NT2/D1 (cell line): ENCODE results near the gene SORL1.
"Not testable (repeated sequence)": the region's sequence is repeated elsewhere in the genome, so short reads cannot be mapped to it uniquely, and the experiment has no call there.

Source experiments
- DNase-seq: peaks from one replicate; pipeline ENCODE4 v3.0.0-alpha.2; 2011; ENCODE audit warnings: low read depth, low spot score
- H3K27me3 ChIP-seq: 2 replicates; pipeline ENCODE4 v1.6.0; 2011; ENCODE audit warnings: mild to moderate bottlenecking; ENCODE audit not compliant: insufficient read length, insufficient read depth
- H3K36me3 ChIP-seq: 2 replicates; pipeline ENCODE4 v1.6.1; 2011; ENCODE audit warnings: mild to moderate bottlenecking, low read length, mixed read lengths; ENCODE audit not compliant: insufficient read depth, insufficient read length
- H3K4me1 ChIP-seq: 2 replicates; pipeline ENCODE4 v1.5.1; 2011; ENCODE audit not compliant: insufficient read depth, insufficient read length
- H3K4me3 ChIP-seq: 2 replicates; pipeline ENCODE4 v1.5.1; 2011; ENCODE audit warnings: low read depth; ENCODE audit not compliant: insufficient read length
- H3K9ac ChIP-seq: 2 replicates; pipeline ENCODE4 v1.6.0; 2011; ENCODE audit warnings: low read depth; ENCODE audit not compliant: insufficient read length
- H3K9me3 ChIP-seq: 2 replicates; pipeline ENCODE4 v1.5.1; 2011; ENCODE audit warnings: mild to moderate bottlenecking, low read length; ENCODE audit not compliant: insufficient read depth
- SUZ12 ChIP-seq: IDR thresholded peaks from 2 replicates; pipeline ENCODE4 v1.6.1; 2011; ENCODE audit not compliant: insufficient read length, insufficient read depth; ENCODE audit errors: extremely low read depth
- YY1 ChIP-seq: IDR thresholded peaks from 2 replicates; pipeline ENCODE4 v1.6.1; 2011; ENCODE audit not compliant: insufficient read length, insufficient read depth
- ZNF274 ChIP-seq: IDR thresholded peaks from 2 replicates; pipeline ENCODE4 v1.6.1; 2011; ENCODE audit warnings: mild to moderate bottlenecking, low read depth, low read length

SORL1 gene

DNA sequence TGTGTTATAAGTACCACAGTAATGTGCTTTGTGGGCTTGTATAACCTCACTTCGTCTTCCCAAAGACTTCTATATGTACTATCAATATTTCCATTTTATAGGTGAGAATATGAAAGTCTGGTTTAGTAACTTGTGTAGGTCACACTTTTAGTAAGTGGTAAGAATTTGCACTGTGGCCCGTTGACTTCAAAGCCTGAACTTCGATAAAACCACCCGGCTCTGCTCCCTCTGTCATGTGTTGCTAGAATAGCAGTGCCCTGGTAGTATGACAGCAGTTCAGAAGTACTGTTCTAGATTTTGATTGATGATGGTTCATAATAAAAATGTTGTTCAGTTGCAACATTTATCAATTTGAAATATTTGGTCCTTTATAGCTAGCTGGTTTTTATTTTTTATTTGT lies 110.9 kb downstream of the SORL1 start:
- Histone ChIP-seq H3K9ac (no peak overlapping the region), H3K9me3 (no peaks in the 10 kb centered on the region), H3K36me3 (peaks cover 19% of the 10 kb centered on the region), H3K4me3 (no peak overlapping the region), H3K4me1 (no peaks in the 10 kb centered on the region), H3K27me3 (no peaks in the 10 kb centered on the region)
- TF ChIP-seq ZNF274, result no peak
- TF ChIP-seq SUZ12, result no peak
- no peak for TF ChIP-seq YY1
- no peak for DNase-seq

DNA sequence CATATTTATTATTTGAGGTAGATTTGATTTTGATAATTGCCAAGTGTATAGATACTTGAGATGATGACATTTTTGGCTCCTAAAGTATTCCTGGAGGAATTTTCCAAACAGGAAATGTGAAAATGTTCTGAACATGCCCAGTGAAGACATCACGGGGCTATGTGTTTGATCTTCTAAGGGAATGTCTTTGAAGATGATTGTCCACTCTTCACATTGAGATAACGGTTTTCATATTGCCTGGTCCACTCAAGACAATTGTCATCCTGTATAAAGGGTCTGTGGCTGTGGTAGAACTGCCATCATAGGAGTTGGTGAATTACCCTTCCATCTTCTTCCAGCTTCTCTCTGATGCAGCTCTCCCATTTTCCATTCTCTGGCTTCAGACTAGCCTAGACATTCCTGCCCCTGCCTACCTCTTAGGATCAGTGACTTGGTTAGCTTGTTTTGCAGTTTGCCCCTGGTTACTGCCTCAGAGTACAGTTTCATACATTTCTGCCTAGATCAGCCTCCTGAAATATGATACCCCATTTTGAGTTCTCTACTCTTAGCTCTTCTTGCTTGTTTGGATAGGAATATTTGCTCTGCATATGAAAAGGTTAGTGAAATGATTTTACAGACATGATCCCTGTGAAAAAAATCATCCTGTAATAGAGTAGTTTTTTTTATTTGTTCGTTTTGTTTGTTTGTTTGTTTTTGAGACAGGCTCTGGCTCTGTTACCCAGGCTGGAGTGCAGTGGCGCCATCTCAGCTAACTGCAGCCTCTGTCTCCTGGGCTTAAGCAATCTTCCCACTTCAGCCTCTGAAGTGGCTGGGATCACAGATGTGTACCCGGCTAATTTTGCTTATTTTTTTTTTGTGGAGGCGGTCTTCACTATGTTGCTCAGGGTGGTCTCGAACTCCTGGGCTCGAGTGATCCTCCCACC lies 112.0 kb downstream of the SORL1 start:
- TF ChIP-seq YY1 (no peak), ZNF274 (no peak), SUZ12 (no peak)
- no peak overlapping the region for H3K9ac ChIP-seq
- no peak overlapping the region for H3K4me3 ChIP-seq
- peaks cover 12% of the 10 kb centered on the region for H3K36me3 ChIP-seq
- no peaks in the 10 kb centered on the region for H3K27me3 ChIP-seq
- no peaks in the 10 kb centered on the region for H3K9me3 ChIP-seq
- no peaks in the 10 kb centered on the region for H3K4me1 ChIP-seq
- no peak for DNase-seq

GRCh38 chr11:121564948-121565684 lies 113.0 kb downstream of the SORL1 start:
- DNase-seq, result no peak
- Histone ChIP-seq H3K4me1 (no peaks in the 10 kb centered on the region), H3K27me3 (no peaks in the 10 kb centered on the region), H3K36me3 (peaks cover 7% of the 10 kb centered on the region), H3K4me3 (no peak overlapping the region), H3K9me3 (no peaks in the 10 kb centered on the region), H3K9ac (no peak overlapping the region)
- TF ChIP-seq ZNF274 (no peak), SUZ12 (no peak), YY1 (no peak)

- no peak overlapping the region for H3K9ac ChIP-seq
- H3K4me1 ChIP-seq, result no peaks in the 10 kb centered on the region
- TF ChIP-seq ZNF274 (no peak), SUZ12 (no peak), YY1 (no peak)
- peaks cover 10% of the 10 kb centered on the region for H3K36me3 ChIP-seq
- H3K27me3 ChIP-seq, result no peaks in the 10 kb centered on the region
- H3K9me3 ChIP-seq, result no peaks in the 10 kb centered on the region
- no peak overlapping the region for H3K4me3 ChIP-seq
- DNase-seq, result no peak
These were observed 114.4 kb downstream of the SORL1 start for GRCh38 chr11:121566279-121567168.

GRCh38 chr11:121567995-121568394 lies 115.9 kb downstream of the SORL1 start:
- Histone ChIP-seq H3K4me3 (no peak overlapping the region), H3K36me3 (peaks cover 10% of the 10 kb centered on the region), H3K4me1 (no peaks in the 10 kb centered on the region), H3K27me3 (no peaks in the 10 kb centered on the region), H3K9me3 (no peaks in the 10 kb centered on the region), H3K9ac (no peak overlapping the region)
- TF ChIP-seq SUZ12 (no peak), YY1 (no peak), ZNF274 (no peak)
- DNase-seq, result no peak

DNA sequence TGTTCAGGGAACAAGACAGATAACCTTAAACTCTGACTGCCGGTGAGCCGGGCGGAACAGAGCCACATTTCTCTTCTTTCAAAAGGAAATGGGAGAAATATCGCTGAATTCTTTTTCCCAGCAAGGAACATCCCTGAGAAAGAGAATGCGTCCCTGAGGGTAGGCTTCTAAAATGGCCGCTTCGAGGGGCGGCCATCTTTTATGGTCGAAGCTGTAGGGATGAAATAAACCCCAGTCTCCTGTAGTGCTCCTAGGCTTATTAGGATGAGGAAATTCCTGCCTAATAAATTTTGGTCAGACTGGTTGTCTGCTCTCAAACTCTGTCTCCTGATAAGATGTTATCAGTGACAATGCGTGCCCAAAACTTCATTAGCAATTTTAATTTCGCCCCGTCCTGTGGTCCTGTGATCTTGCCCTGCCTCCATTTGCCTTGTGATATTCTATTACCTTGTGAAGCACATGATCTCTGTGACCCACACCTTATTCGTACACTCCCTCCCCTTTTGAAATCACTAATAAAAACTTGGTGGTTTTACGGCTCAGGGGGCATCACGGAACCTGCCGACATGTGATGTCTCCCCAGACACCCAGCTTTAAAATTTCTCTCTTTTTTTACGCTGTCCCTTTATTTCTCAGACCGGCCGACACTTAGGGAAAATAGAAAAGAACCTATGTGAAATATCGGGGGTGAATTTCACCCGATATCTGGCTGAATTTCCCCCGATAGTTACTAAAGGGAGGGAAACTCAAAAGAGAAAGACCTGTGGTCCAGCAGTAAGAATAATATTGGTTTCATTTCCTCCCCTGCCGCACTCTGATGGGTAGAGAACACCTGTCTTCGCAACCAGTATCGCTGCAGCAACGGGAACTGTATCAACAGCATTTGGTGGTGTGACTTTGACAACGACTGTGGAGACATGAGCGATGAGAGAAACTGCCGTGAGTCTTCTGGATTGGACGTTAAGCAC lies 117.5 kb downstream of the SORL1 start:
- H3K9me3 ChIP-seq, H3K4me1 ChIP-seq, DNase-seq, H3K27me3 ChIP-seq, H3K4me3 ChIP-seq, H3K9ac ChIP-seq: not testable (repeated sequence)
- peaks cover 18% of the 10 kb centered on the region for H3K36me3 ChIP-seq
